ENCODE data around the gene THRAP3. TPM values are rescaled to one million over a fixed set of nuclear protein-coding genes. Genes with fewer than 3 reads are reported as not detected.

The THRAP3 gene
- total and polyA plus RNA-seq, 9 of the 15 experiments (the other 6 are each of a cell fraction or from before 2014, with no cell fraction given), result 66.2 to 135 (median 113) TPM

- in situ Hi-C loops (cut with MboI) (no loop called here), intact Hi-C loops (cut with micrococcal nuclease) (no loop called here)
- TF ChIP-seq DPF2 (IDR thresholded peaks at IDR 0.05) (no peak), POLR2G (IDR thresholded peaks at IDR 0.05; ENCODE audit: low read depth, low read length) (peak; percentile 31; the same call in 1 of the 2 replicates), RBFOX2 (IDR thresholded peaks at IDR 0.05; ENCODE audit: low read depth, low read length) (0 out of 2 replicates have a peak, but pooled peaks have one; percentile 4)
- peaks cover 0 to 23% of the 10 kb centered on the region in 2 experiments; a peak in 1 of 5 replicates for H3K4me1 ChIP-seq (replicated peaks in 1 of 2; ENCODE audit: control insufficient read depth in 2 of 2, insufficient read depth in 2 of 2, low read length in 2 of 2)
- WGBS (ENCODE audit: insufficient coverage, low coverage, missing lambda C conversion rate), result 97% methylated on average over 37 of the region's 76 CpGs
- no peak overlapping the region for H3K27ac ChIP-seq (ENCODE audit: extremely low read depth, low read depth, low read length)
- no peak overlapping the region for H2AFZ ChIP-seq (ENCODE audit: low read depth, low read length)
- H3K4me3 ChIP-seq, result no peak overlapping the region
- peaks cover 92% of the 10 kb centered on the region for H3K36me3 ChIP-seq (ENCODE audit: control insufficient read depth, insufficient read depth, low read length)
- FAIRE-seq (no peak), ATAC-seq (no peak), DNase-seq (ENCODE audit: extremely low read depth in 1 of 4, low spot score in 3 of 4) (no peak)
- no peaks in the 10 kb centered on the region for H3K27me3 ChIP-seq (ENCODE audit: control insufficient read depth in 2 of 2, insufficient read depth in 2 of 2, low read length in 2 of 2)
- no peaks in the 10 kb centered on the region for H3K9me1 ChIP-seq (ENCODE audit: control insufficient read depth, insufficient read depth, low read length)
- H3K4me2 ChIP-seq (ENCODE audit: insufficient read depth, low read length), result no peak overlapping the region
- ChIA-PET POLR2A (interaction anchor here (0.6 to 0.7 kb wide), 2 partner anchors 14 to 15 kb away, joined by 3 to 4 read pairs; no protein-coding TSS in a partner anchor), CTCF (ENCODE audit: low intra/inter-chr PET ratio) (no interaction called here)
- 0 out of 2 replicates have a peak, but pooled peaks cover 4% of the 10 kb centered on the region for H4K20me1 ChIP-seq (replicated peaks; ENCODE audit: control insufficient read depth, insufficient read depth, low read length)
- peak overlapping the region in 1 of 2 experiments; percentile 36; a peak in 1 of 4 replicates for H3K9ac ChIP-seq (ENCODE audit: insufficient read depth in 1 of 2, low read depth in 2 of 2, low read length in 2 of 2)
- H3K9me3 ChIP-seq (replicated peaks; ENCODE audit: control insufficient read depth, insufficient read depth, low read depth, low read length), result no peaks in the 10 kb centered on the region
- no peaks in the 10 kb centered on the region for H3K79me2 ChIP-seq (ENCODE audit: control insufficient read depth, insufficient read depth, low read length)
- no TSS peak for BruUV-seq (replicated peaks)
These were observed 47.9 kb upstream of the THRAP3 start for GRCh38 chr1:36176106-36176949.

Data from K562 (cell line).